B cell (primary cell): ENCODE data around the gene DUSP15. TPM values are rescaled to one million over a fixed set of nuclear protein-coding genes. Genes with fewer than 3 reads are reported as not detected.

ENCODE experiments used
- ATAC-seq: fragments of 200-7000 bp; cut with Tn5 transposase; one replicate; pipeline ENCODE4 v1.10.0; 2021; ENCODE audit warnings: low read depth, mild to moderate bottlenecking, moderate number of reproducible peaks, moderate library complexity
- CTCF ChIA-PET: fragments of 350-600 bp; sonication (Branson Sonifier 250); formaldehyde crosslinking; loops from one replicate; lab custom pipeline; 2021; ENCODE audit warnings: antibody characterized with exemption, inconsistent platforms; lab: Charles Lee
- POLR2A ChIA-PET: fragments of 350-600 bp; sonication (Branson Sonifier 250); formaldehyde crosslinking; loops from one replicate; lab custom pipeline; 2021; ENCODE audit warnings: antibody characterized with exemption; lab: Charles Lee
- DNase-seq: peaks from one replicate; pipeline ENCODE4 v3.0.0; 2013
- H2AFZ ChIP-seq: 2 replicates; pipeline ENCODE4 v1.6.1; 2012; ENCODE audit warnings: mild to moderate bottlenecking, low read depth, low read length; ENCODE audit not compliant: insufficient read depth, poor library complexity, severe bottlenecking
- H3K27ac ChIP-seq, 2 donors: 1 replicate in 1 of 2; 2 replicates in 1 of 2; pipeline ENCODE4 v1.5.1; 2012 to 2013; ENCODE audit warnings: low read length in 2 of 2, mild to moderate bottlenecking in 2 of 2, moderate library complexity in 1 of 2
- H3K27me3 ChIP-seq, 4 experiments: fragments of 200-600 bp in 1 of 4; sonication (generic) in 1 of 4; replicated peaks in 1 of 4; 1 replicate in 2 of 4; 2 replicates in 2 of 4; pipeline versions ENCODE4 v1.6.1 to v1.7.0; 2013 to 2016; ENCODE audit warnings: low read length in 3 of 4, mild to moderate bottlenecking in 2 of 4, mixed read lengths in 1 of 4, moderate library complexity in 1 of 4; ENCODE audit not compliant: insufficient read depth in 4 of 4, control insufficient read depth in 3 of 4; ENCODE audit errors: control extremely low read depth in 1 of 4
- H3K36me3 ChIP-seq, 2 experiments: replicated peaks in 1 of 2; 1 replicate in 1 of 2; 2 replicates in 1 of 2; pipeline versions ENCODE4 v1.6.1 to v1.7.1; 2013; ENCODE audit warnings: low read length in 1 of 2; ENCODE audit not compliant: insufficient read depth in 2 of 2, control insufficient read depth in 1 of 2; ENCODE audit errors: control extremely low read depth in 1 of 2, extremely low read depth in 1 of 2
- H3K4me1 ChIP-seq, 2 donors: fragments of 200-600 bp in 1 of 2; sonication (generic) in 1 of 2; 1 replicate in 1 of 2; 2 replicates in 1 of 2; pipeline versions ENCODE4 v1.5.1 to v1.6.1; 2013 to 2017; ENCODE audit warnings: low read length in 2 of 2; ENCODE audit not compliant: control insufficient read depth in 2 of 2, insufficient read depth in 2 of 2
- H3K4me2 ChIP-seq: replicated peaks from 2 replicates; pipeline ENCODE3; 2012; ENCODE audit warnings: mild to moderate bottlenecking, low read depth, low read length; ENCODE audit not compliant: poor library complexity, severe bottlenecking
- H3K4me3 ChIP-seq, 5 experiments: fragments of 200-600 bp in 1 of 5; sonication (generic) in 1 of 5; 1 replicate in 3 of 5; 2 replicates in 2 of 5; pipeline versions ENCODE4 v1.5.1 to v1.7.0; 2011 to 2016; ENCODE audit warnings: low read length in 4 of 5, mild to moderate bottlenecking in 4 of 5, low read depth in 2 of 5, control low read depth in 1 of 5, moderate library complexity in 1 of 5; ENCODE audit not compliant: insufficient read depth in 1 of 5; ENCODE audit errors: control extremely low read depth in 1 of 5, extremely low read depth in 1 of 5
- H3K79me2 ChIP-seq: fragments of 200-600 bp; sonication (generic); one replicate; pipeline ENCODE4 v1.6.0; 2016; ENCODE audit warnings: low read length; ENCODE audit not compliant: control insufficient read depth, insufficient read depth
- H3K9ac ChIP-seq: fragments of 200-600 bp; sonication (generic); 2 replicates; pipeline ENCODE4 v1.6.1; 2017; ENCODE audit warnings: mild to moderate bottlenecking, low read length, moderate library complexity
- H3K9me3 ChIP-seq, 3 donors: one replicate each; pipeline versions ENCODE4 v1.6.1 to v1.7.1; 2013; ENCODE audit warnings: low read length in 2 of 3; ENCODE audit not compliant: control insufficient read depth in 2 of 3, insufficient read depth in 1 of 3; ENCODE audit errors: control extremely low read depth in 1 of 3
- H4K20me1 ChIP-seq: 2 replicates; pipeline ENCODE4 v1.6.0; 2012; ENCODE audit warnings: mild to moderate bottlenecking, low read length; ENCODE audit not compliant: insufficient read depth, control insufficient read depth, poor library complexity, severe bottlenecking
- H3K27ac Mint-ChIP-seq: one replicate; pipeline ENCODE4 v1.8.0; 2021; ENCODE audit warnings: mixed read lengths
- H3K27me3 Mint-ChIP-seq: one replicate; pipeline ENCODE4 v1.8.0; 2021; ENCODE audit warnings: mixed read lengths
- H3K4me1 Mint-ChIP-seq: one replicate; pipeline ENCODE4 v1.8.0; 2021; ENCODE audit warnings: mixed read lengths
- H3K4me3 Mint-ChIP-seq: one replicate; pipeline ENCODE4 v1.8.0; 2021; ENCODE audit warnings: mixed read lengths
- H3K9me3 Mint-ChIP-seq: one replicate; pipeline ENCODE4 v1.8.0; 2022; ENCODE audit warnings: mixed read lengths; ENCODE audit not compliant: insufficient read depth
- EZH2 ChIP-seq: IDR thresholded peaks from 2 replicates; pipeline ENCODE4 v1.6.1; 2012; ENCODE audit warnings: borderline replicate concordance, low read depth, mild to moderate bottlenecking, moderate library complexity, low read length; ENCODE audit not compliant: insufficient read depth, poor library complexity, severe bottlenecking
- WGBS: methylation state at CpG from one replicate; pipeline ENCODE4 v1.1.5; 2013; ENCODE audit warnings: missing lambda C conversion rate; ENCODE audit not compliant: insufficient coverage; 5-methylcytosine and 5-hydroxymethylcytosine counted together
- intact Hi-C: fragments of 100-400 bp; cut with micrococcal nuclease; formaldehyde crosslinking; loops from one replicate; pipeline ENCODE4 v1.10.0; 2022
- polyA plus RNA-seq: library from polyadenylated mRNA; depleted of rRNA; stranded (reverse); fragments of >200 nt; gene quantifications from 2 replicates; pipeline ENCODE4 v1.2.3, GENCODE V29; 2012
- total RNA-seq, 2 donors: library from RNA; stranded (reverse); fragments of 120-200 nt in 1 of 2; gene quantifications; 1 replicate in 1 of 2; 2 replicates in 1 of 2; pipeline versions ENCODE4 v1.2.3 to v1.2.4, GENCODE V29; 2013 to 2022
- TF ChIP-seq, protein P1 (sequence below): fragments of 200-600 bp; IDR thresholded peaks from one replicate; pipeline ENCODE4 v1.8.0; 2022; ENCODE audit warnings: antibody characterized with exemption, mild to moderate bottlenecking

The DUSP15 gene
- total and polyA plus RNA-seq, 2 donors (not counting 1 experiment from before 2014, with no cell fraction given), result 0.78 to 3.3 TPM

DNA sequence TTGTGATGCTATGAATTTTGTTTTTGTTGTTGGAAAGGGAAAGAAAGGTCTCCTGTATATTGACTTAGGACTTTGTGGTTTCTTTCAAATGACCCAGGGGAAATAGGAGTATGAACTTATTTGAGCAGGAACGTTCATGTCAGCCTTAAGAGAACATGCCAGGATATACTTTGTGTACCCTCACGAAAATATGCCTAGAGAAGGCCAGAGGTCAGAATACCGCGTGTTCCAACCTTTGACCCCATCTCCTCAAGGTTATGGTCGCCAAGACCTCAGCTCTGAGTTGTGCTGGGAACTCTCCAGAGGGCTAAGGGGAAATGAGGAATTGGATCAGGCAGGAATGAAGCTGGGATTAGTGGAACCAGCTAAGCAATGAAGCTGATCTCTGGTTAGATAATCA lies 11.6 kb upstream of the DUSP15 start:
- H3K4me1 Mint-ChIP-seq, result peaks cover 13% of the 10 kb centered on the region
- CTCF ChIA-PET, result interaction anchor here (0.5 to 1.0 kb wide), 2 partner anchors 10 to 22 kb away, joined by 3 read pairs; no protein-coding TSS in a partner anchor
- DNase-seq (no peak), ATAC-seq (no peak)
- Histone ChIP-seq H2AFZ (no peak overlapping the region), H3K9ac (no peak overlapping the region), H3K36me3 (no peaks in the 10 kb centered on the region), H3K4me1 (peaks cover 8 to 11% of the 10 kb centered on the region in 2 donors), H3K4me3 (no peak overlapping the region), H4K20me1 (no peaks in the 10 kb centered on the region), H3K27me3 (no peaks in the 10 kb centered on the region), H3K9me3 (no peaks in the 10 kb centered on the region), H3K4me2 (no peak overlapping the region), H3K79me2 (no peaks in the 10 kb centered on the region), H3K27ac (no peak overlapping the region)
- H3K9me3 Mint-ChIP-seq, result no peaks in the 10 kb centered on the region
- intact Hi-C loops, result no loop called here
- H3K4me3 Mint-ChIP-seq, result no peak overlapping the region
- H3K27ac Mint-ChIP-seq, result no peak overlapping the region
- POLR2A ChIA-PET, result no interaction called here
- no peak for TF ChIP-seq EZH2
- TF ChIP-seq, protein P1, sequence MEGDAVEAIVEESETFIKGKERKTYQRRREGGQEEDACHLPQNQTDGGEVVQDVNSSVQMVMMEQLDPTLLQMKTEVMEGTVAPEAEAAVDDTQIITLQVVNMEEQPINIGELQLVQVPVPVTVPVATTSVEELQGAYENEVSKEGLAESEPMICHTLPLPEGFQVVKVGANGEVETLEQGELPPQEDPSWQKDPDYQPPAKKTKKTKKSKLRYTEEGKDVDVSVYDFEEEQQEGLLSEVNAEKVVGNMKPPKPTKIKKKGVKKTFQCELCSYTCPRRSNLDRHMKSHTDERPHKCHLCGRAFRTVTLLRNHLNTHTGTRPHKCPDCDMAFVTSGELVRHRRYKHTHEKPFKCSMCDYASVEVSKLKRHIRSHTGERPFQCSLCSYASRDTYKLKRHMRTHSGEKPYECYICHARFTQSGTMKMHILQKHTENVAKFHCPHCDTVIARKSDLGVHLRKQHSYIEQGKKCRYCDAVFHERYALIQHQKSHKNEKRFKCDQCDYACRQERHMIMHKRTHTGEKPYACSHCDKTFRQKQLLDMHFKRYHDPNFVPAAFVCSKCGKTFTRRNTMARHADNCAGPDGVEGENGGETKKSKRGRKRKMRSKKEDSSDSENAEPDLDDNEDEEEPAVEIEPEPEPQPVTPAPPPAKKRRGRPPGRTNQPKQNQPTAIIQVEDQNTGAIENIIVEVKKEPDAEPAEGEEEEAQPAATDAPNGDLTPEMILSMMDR, result no peak
- 82% methylated on average over 5 of the region's 5 CpGs for WGBS
- H3K27me3 Mint-ChIP-seq, result no peaks in the 10 kb centered on the region

GRCh38 chr20:31879143-31879987 lies 9.0 kb upstream of the DUSP15 start:
- ATAC-seq (peak; percentile 89), DNase-seq (peak; percentile 92)
- H3K79me2 ChIP-seq, result no peaks in the 10 kb centered on the region
- 4% methylated on average over 40 of the region's 45 CpGs for WGBS
- H2AFZ ChIP-seq, result peak overlapping the region; percentile 67
- peaks cover 8 to 11% of the 10 kb centered on the region in 2 donors for H3K4me1 ChIP-seq
- no peaks in the 10 kb centered on the region for H3K36me3 ChIP-seq
- ChIA-PET POLR2A (interaction anchor here (0.5 to 2.1 kb wide), 5 partner anchors 10 to 230 kb away, joined by 3 to 9 read pairs (median 5); partner anchors contain the start of genes BCL2L1 and TM9SF4), CTCF (interaction anchor here (0.9 to 2.9 kb wide), 9 partner anchors 11 to 155 kb away, joined by 3 to 24 read pairs (median 7); partner anchors contain the start of gene PDRG1)
- H3K27me3 ChIP-seq, result no peaks in the 10 kb centered on the region
- H3K27ac ChIP-seq, result peak overlapping the region in 1 of 2 donors; percentile 71
- Mint-ChIP-seq H3K9me3 (no peaks in the 10 kb centered on the region), H3K27ac (peak overlapping the region; percentile 97), H3K4me3 (peak overlapping the region; percentile 97), H3K27me3 (no peaks in the 10 kb centered on the region), H3K4me1 (peaks cover 13% of the 10 kb centered on the region)
- peak overlapping the region; percentile 62 to 75 (median 66) for H3K4me3 ChIP-seq
- peak overlapping the region; percentile 74 for H3K4me2 ChIP-seq
- TF ChIP-seq, protein P1, result no peak
- no peak for TF ChIP-seq EZH2
- intact Hi-C loops, result loop anchor here (2.0 kb wide), 1 partner anchor 27 kb away; no protein-coding TSS in a partner anchor
- no peaks in the 10 kb centered on the region for H4K20me1 ChIP-seq
- peak overlapping the region; percentile 60 for H3K9ac ChIP-seq
- no peaks in the 10 kb centered on the region for H3K9me3 ChIP-seq
